Adrenal gland (tissue), 5 donors: Measurements from ENCODE around the gene COIL.

ENCODE experiments used
- CTCF ChIP-seq, 6 experiments: fragments of 450-650 bp in 4 of 6; fragments of 200-600 bp in 2 of 6; sonication (generic) in 1 of 6; IDR thresholded peaks; 1 replicate in 5 of 6; 2 replicates in 1 of 6; pipeline versions ENCODE4 v1.5.1 to v1.8.0; 2016 to 2021; ENCODE audit warnings: antibody characterized with exemption in 6 of 6, mild to moderate bottlenecking in 2 of 6, moderate library complexity in 1 of 6
- POLR2A ChIP-seq, 2 donors: fragments of 450-650 bp; IDR thresholded peaks; one replicate each; pipeline ENCODE4 v1.6.1; 2017; ENCODE audit warnings: antibody characterized with exemption in 2 of 2, mild to moderate bottlenecking in 2 of 2, moderate library complexity in 1 of 2
- donor health status: DM: no; HTN: no; CAD: no.

DNA sequence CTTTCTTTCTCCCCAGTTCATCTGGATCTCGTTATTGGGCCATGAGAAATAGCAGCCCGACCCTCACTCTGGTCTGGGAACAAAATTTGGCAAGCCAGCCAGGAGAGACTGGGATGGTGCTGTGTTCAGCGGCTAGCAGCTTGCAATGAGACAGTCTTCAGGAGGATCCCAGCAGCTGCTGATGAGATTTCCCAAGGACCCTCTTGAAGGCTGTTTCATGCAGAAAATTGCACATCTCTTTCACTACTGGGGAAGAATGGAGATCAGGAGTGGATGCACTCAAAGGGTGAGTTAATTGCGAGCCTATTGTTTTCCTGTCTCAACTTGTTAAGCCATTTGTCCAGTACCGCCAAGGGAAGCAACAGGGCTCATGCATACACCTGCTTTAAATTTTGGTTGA, 5.5 kb upstream of the COIL start:
- TF ChIP-seq CTCF (IDR thresholded peaks at IDR 0.05), result no peak
- TF ChIP-seq POLR2A (IDR thresholded peaks at IDR 0.05), result no peak
